WERI-Rb-1 (cell line): ENCODE results near the gene PPP1R13B.
A peak's percentile ranks its signal among the peaks of the same experiment; 100 is the strongest.
"Not testable (repeated sequence)": the region's sequence is repeated elsewhere in the genome, so short reads cannot be mapped to it uniquely, and the experiment has no call there.

Experiments
- DNase-seq: peaks from one replicate; pipeline ENCODE4 v3.0.0-alpha.2; 2020
- H3K27ac ChIP-seq: fragments of 250-450 bp; sonication (Bioruptor Pico); 2 replicates; pipeline ENCODE4 v1.5.1; 2020; ENCODE audit warnings: mild to moderate bottlenecking, moderate library complexity
- H3K27me3 ChIP-seq: fragments of 250-450 bp; sonication (Bioruptor Pico); 2 replicates; pipeline ENCODE4 v1.5.1; 2021; ENCODE audit warnings: mild to moderate bottlenecking, low read depth, moderate library complexity; ENCODE audit not compliant: insufficient read depth, severe bottlenecking
- H3K36me3 ChIP-seq: fragments of 250-450 bp; sonication (Bioruptor Pico); 2 replicates; pipeline ENCODE4 v1.5.1; 2020; ENCODE audit warnings: mild to moderate bottlenecking, moderate library complexity
- H3K4me3 ChIP-seq: 2 replicates; pipeline ENCODE4 v1.5.1; 2011; ENCODE audit warnings: low read depth, mild to moderate bottlenecking, control low read depth, low read length
- H3K9me3 ChIP-seq: fragments of 250-450 bp; sonication (Bioruptor Pico); 2 replicates; pipeline ENCODE4 v1.5.1; 2021; ENCODE audit warnings: mild to moderate bottlenecking, moderate library complexity; ENCODE audit not compliant: severe bottlenecking
- TF ChIP-seq, protein P1 (sequence below): IDR thresholded peaks from 2 replicates; pipeline ENCODE4 v1.5.1; 2011; ENCODE audit warnings: low read depth, mild to moderate bottlenecking, control low read depth, inconsistent platforms, low read length

PPP1R13B gene

DNA sequence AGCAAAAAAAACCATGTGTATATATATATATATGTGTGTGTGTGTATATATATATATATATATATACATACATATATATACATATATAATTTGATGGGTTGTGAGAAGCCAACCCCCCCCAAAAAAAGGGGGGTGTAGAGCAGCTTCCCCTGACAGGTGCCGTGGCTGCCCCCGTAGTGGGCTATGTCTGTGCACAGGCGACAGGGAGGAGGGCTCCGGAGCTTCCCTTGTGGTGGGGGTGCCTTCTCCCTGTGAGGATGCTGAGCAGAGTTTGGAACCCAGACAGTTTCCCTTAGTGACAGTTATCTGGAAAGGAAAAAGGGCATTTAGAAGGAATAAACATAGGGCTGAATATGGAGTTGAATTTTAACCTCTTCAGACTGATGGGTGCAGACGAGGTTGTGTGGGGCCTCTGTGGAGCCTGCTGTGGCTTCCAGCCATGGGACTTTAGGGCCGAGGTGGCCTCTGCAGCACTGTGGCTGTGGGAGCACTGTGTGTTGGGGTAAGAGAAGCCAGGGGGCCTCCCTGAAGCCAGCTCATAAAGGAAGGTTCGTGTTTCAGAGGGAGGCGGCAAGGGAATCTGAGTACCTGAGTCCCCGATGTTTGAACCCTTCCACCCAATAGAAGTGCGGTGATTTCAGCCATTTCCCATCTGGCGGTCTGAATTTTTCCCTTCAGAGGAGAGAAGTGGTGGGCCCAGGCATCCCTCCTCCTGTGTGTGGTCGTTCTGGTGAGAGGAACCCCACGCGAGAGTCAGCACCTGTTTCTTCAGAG, 151.9 kb downstream of the PPP1R13B start:
- no peak overlapping the region for H3K27ac ChIP-seq
- H3K4me3 ChIP-seq: no peak overlapping the region
- peaks cover 68% of the 10 kb centered on the region for H3K36me3 ChIP-seq
- TF ChIP-seq, protein P1, sequence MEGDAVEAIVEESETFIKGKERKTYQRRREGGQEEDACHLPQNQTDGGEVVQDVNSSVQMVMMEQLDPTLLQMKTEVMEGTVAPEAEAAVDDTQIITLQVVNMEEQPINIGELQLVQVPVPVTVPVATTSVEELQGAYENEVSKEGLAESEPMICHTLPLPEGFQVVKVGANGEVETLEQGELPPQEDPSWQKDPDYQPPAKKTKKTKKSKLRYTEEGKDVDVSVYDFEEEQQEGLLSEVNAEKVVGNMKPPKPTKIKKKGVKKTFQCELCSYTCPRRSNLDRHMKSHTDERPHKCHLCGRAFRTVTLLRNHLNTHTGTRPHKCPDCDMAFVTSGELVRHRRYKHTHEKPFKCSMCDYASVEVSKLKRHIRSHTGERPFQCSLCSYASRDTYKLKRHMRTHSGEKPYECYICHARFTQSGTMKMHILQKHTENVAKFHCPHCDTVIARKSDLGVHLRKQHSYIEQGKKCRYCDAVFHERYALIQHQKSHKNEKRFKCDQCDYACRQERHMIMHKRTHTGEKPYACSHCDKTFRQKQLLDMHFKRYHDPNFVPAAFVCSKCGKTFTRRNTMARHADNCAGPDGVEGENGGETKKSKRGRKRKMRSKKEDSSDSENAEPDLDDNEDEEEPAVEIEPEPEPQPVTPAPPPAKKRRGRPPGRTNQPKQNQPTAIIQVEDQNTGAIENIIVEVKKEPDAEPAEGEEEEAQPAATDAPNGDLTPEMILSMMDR: no peak
- DNase-seq: no peak
- H3K27me3 ChIP-seq: no peaks in the 10 kb centered on the region
- H3K9me3 ChIP-seq: no peaks in the 10 kb centered on the region

- Histone ChIP-seq H3K9me3 (no peaks in the 10 kb centered on the region), H3K27ac (no peak overlapping the region), H3K27me3 (no peaks in the 10 kb centered on the region), H3K4me3 (no peak overlapping the region), H3K36me3 (peaks cover 60% of the 10 kb centered on the region)
- DNase-seq: no peak
- TF ChIP-seq, protein P1: peak; percentile 59
These were observed 152.8 kb downstream of the PPP1R13B start for GRCh38 chr14:103694572-103695026.

DNA sequence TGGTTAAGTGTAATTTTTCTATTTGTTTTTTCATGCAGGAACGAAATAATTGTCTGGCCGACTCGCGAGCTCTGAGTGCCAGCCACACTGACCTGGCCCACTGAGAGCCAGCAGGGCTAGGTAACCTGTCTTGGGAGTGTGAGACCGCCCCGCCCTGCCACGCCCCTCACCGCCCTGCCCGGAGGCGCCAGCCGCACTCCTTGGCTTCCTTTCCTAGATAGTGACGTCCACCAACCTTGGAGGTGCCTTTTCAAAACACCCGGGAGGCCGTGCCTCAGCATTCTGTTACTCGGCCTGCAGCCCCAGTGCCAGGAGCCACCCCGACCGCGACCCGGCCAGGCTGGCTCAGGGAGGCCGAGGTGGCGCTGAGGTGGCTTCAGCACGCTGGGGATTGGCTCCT, 153.9 kb downstream of the PPP1R13B start:
- Histone ChIP-seq H3K27me3 (no peaks in the 10 kb centered on the region), H3K36me3 (peaks cover 57% of the 10 kb centered on the region), H3K9me3 (no peaks in the 10 kb centered on the region), H3K4me3 (no peak overlapping the region), H3K27ac (no peak overlapping the region)
- no peak for DNase-seq
- TF ChIP-seq, protein P1: no peak

GRCh38 chr14:103692871-103693270, 154.5 kb downstream of the PPP1R13B start:
- TF ChIP-seq, protein P1: no peak
- no peak for DNase-seq
- Histone ChIP-seq H3K27me3 (no peaks in the 10 kb centered on the region), H3K27ac (no peak overlapping the region), H3K9me3 (no peaks in the 10 kb centered on the region), H3K36me3 (peaks cover 53% of the 10 kb centered on the region), H3K4me3 (no peak overlapping the region)

GRCh38 chr14:103692159-103692558, 155.2 kb downstream of the PPP1R13B start:
- TF ChIP-seq, protein P1: no peak
- H3K4me3 ChIP-seq: no peak overlapping the region
- no peak for DNase-seq
- H3K27ac ChIP-seq: no peak overlapping the region
- H3K27me3 ChIP-seq: no peaks in the 10 kb centered on the region
- H3K9me3 ChIP-seq: no peaks in the 10 kb centered on the region
- H3K36me3 ChIP-seq: peaks cover 55% of the 10 kb centered on the region

GRCh38 chr14:103691655-103692054, 155.7 kb downstream of the PPP1R13B start:
- not testable (repeated sequence) for H3K27me3 ChIP-seq, DNase-seq, H3K27ac ChIP-seq, H3K9me3 ChIP-seq, H3K4me3 ChIP-seq
- peaks cover 60% of the 10 kb centered on the region for H3K36me3 ChIP-seq
